ENCODE measurements around the gene NAV1.

The NAV1 gene

GRCh38 chr1:201511396-201511940 is 27.5 kb upstream of the NAV1 start:
- ChIA-PET CTCF (interaction anchor here (0.6 to 5.8 kb wide), 7 partner anchors 9 to 243 kb away, joined by 3 to 135 read pairs (median 11); no protein-coding TSS in a partner anchor), POLR2A (interaction anchor here (0.7 to 2.7 kb wide), 3 partner anchors 7 to 63 kb away, joined by 3 to 11 read pairs (median 4); no protein-coding TSS in a partner anchor)
- TF ChIP-seq ELF4 (IDR thresholded peaks at IDR 0.05): no peak
- TF ChIP-seq L3MBTL2 (conservative IDR thresholded peaks at IDR 0.05): no peak
- no peak for TF ChIP-seq NFRKB (IDR thresholded peaks at IDR 0.05)
- TF ChIP-seq TARDBP (IDR thresholded peaks at IDR 0.05): no peak
- TF ChIP-seq SP1 (IDR thresholded peaks at IDR 0.05): no peak
- TF ChIP-seq FOXK2 (IDR thresholded peaks at IDR 0.05): no peak
- no peak for DNase-seq (ENCODE audit: extremely low spot score)

GRCh38 chr1:201511941-201512539 is 26.9 kb upstream of the NAV1 start:
- TF ChIP-seq CTBP1 (IDR thresholded peaks at IDR 0.05; ENCODE audit: borderline replicate concordance) (no peak), ELF4 (IDR thresholded peaks at IDR 0.05) (no peak)
- no peak for DNase-seq (ENCODE audit: extremely low spot score)
- ChIA-PET POLR2A (interaction anchor here (0.7 to 2.7 kb wide), 4 partner anchors 8 to 64 kb away, joined by 3 to 11 read pairs (median 7); no protein-coding TSS in a partner anchor), CTCF (interaction anchor here (0.6 to 5.8 kb wide), 24 partner anchors 9 to 880 kb away, joined by 3 to 135 read pairs (median 5); partner anchors contain the start of gene NAV1)

- ChIA-PET CTCF (interaction anchor here (0.6 to 5.8 kb wide), 25 partner anchors 9 to 199 kb away, joined by 3 to 135 read pairs (median 5); partner anchors contain the start of genes NAV1 and PHLDA3), POLR2A (interaction anchor here (0.8 to 2.7 kb wide), 6 partner anchors 10 to 65 kb away, joined by 3 to 11 read pairs (median 4); partner anchors contain the start of gene PHLDA3)
- no peak for DNase-seq (ENCODE audit: extremely low spot score)
- no peak for TF ChIP-seq HDGF (IDR thresholded peaks at IDR 0.05; ENCODE audit: borderline replicate concordance)
- TF ChIP-seq NFRKB (IDR thresholded peaks at IDR 0.05): no peak
- no peak for TF ChIP-seq LEF1 (IDR thresholded peaks at IDR 0.05; ENCODE audit: borderline replicate concordance)
- no peak for TF ChIP-seq ZNF384 (IDR thresholded peaks at IDR 0.05)
- TF ChIP-seq FOXA1 (IDR thresholded peaks at IDR 0.05): no peak
- TF ChIP-seq CTBP1 (IDR thresholded peaks at IDR 0.05; ENCODE audit: borderline replicate concordance): no peak
- TF ChIP-seq FOXM1 (IDR thresholded peaks at IDR 0.05; ENCODE audit: borderline replicate concordance): no peak
- no peak for TF ChIP-seq ARNT (IDR thresholded peaks at IDR 0.05)
- TF ChIP-seq ELF4 (IDR thresholded peaks at IDR 0.05): no peak
- no peak for TF ChIP-seq SP1 (IDR thresholded peaks at IDR 0.05)
- no peak for TF ChIP-seq L3MBTL2 (conservative IDR thresholded peaks at IDR 0.05)
- no peak for TF ChIP-seq SUZ12 (IDR thresholded peaks at IDR 0.05)
- TF ChIP-seq FOXK2 (IDR thresholded peaks at IDR 0.05): no peak
- no peak for TF ChIP-seq TARDBP (IDR thresholded peaks at IDR 0.05)
- TF ChIP-seq BHLHE40 (IDR thresholded peaks at IDR 0.05; ENCODE audit: borderline replicate concordance): no peak
- TF ChIP-seq PKNOX1 (IDR thresholded peaks at IDR 0.05): no peak
These were observed 25.3 kb upstream of the NAV1 start for GRCh38 chr1:201513498-201514243.

- DNase-seq (ENCODE audit: extremely low spot score): no peak
- ChIA-PET POLR2A (interaction anchor here (2.0 kb wide), 1 partner anchor 32 kb away, joined by 10 read pairs; no protein-coding TSS in a partner anchor), CTCF (interaction anchor here (0.6 to 5.8 kb wide), 6 partner anchors 11 to 66 kb away, joined by 3 to 135 read pairs (median 18); partner anchors contain the start of gene PHLDA3)
- TF ChIP-seq FOXK2 (IDR thresholded peaks at IDR 0.05) (no peak), ZNF384 (IDR thresholded peaks at IDR 0.05) (no peak), FOXA1 (IDR thresholded peaks at IDR 0.05) (no peak), FOXM1 (IDR thresholded peaks at IDR 0.05; ENCODE audit: borderline replicate concordance) (no peak), SP1 (IDR thresholded peaks at IDR 0.05) (no peak), ELF4 (IDR thresholded peaks at IDR 0.05) (no peak)
These were observed 24.5 kb upstream of the NAV1 start for GRCh38 chr1:201514466-201514865.

- CTCF ChIA-PET: interaction anchor here (1.0 to 2.3 kb wide), 5 partner anchors 33 to 80 kb away, joined by 3 to 7 read pairs (median 4); no protein-coding TSS in a partner anchor
- no peak for DNase-seq (ENCODE audit: extremely low spot score)
- TF ChIP-seq FOXM1 (IDR thresholded peaks at IDR 0.05; ENCODE audit: borderline replicate concordance): no peak
- TF ChIP-seq LEF1 (IDR thresholded peaks at IDR 0.05; ENCODE audit: borderline replicate concordance): no peak
- TF ChIP-seq TARDBP (IDR thresholded peaks at IDR 0.05): no peak
- POLR2A ChIA-PET: interaction anchor here (1.5 kb wide), 1 partner anchor 33 kb away, joined by 4 read pairs; no protein-coding TSS in a partner anchor
These were observed 23.7 kb upstream of the NAV1 start for GRCh38 chr1:201515062-201515750.

- CTCF ChIA-PET: interaction anchor here (0.7 to 2.3 kb wide), 6 partner anchors 34 to 80 kb away, joined by 3 to 7 read pairs (median 4); no protein-coding TSS in a partner anchor
- DNase-seq (ENCODE audit: extremely low spot score): no peak
- POLR2A ChIA-PET: interaction anchor here (1.5 kb wide), 1 partner anchor 34 kb away, joined by 4 read pairs; no protein-coding TSS in a partner anchor
- TF ChIP-seq FOXA1 (IDR thresholded peaks at IDR 0.05): no peak
- no peak for TF ChIP-seq PKNOX1 (IDR thresholded peaks at IDR 0.05)
- no peak for TF ChIP-seq ELF4 (IDR thresholded peaks at IDR 0.05)
- no peak for TF ChIP-seq ARNT (IDR thresholded peaks at IDR 0.05)
These were observed 23.0 kb upstream of the NAV1 start for GRCh38 chr1:201515895-201516294.
